ENCODE data around the gene CTNNBIP1.

Gene CTNNBIP1

DNA sequence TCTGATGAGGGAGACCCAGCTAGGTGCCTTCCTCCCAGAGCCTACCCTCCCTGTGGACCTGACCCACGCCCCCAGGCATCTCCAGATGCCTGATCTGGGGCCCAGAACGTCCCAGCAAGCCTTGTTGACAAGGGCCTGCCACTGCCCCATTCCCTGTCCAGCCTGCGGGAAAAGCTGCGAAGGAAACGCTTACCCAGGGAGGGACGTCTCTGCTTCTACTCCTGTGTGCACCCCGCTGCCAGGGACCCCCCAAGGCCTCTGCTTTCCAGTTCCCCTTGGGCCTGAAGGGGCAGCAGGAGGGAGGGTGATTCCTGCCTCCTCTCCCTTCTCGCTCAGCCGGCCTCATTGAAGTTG lies 74.7 kb downstream of the CTNNBIP1 start:
- H3K27me3 ChIP-seq (ENCODE audit: control insufficient read depth, insufficient read depth, low read length) = no peaks in the 10 kb centered on the region
- DNase-seq (ENCODE audit: low read depth, low spot score) = no peak
- H3K4me1 ChIP-seq (ENCODE audit: control insufficient read depth, insufficient read depth, low read length) = peaks cover 4% of the 10 kb centered on the region
- H3K9me3 ChIP-seq (ENCODE audit: control insufficient read depth, insufficient read depth, low read length) = no peaks in the 10 kb centered on the region
- H3K36me3 ChIP-seq (ENCODE audit: control insufficient read depth, insufficient read depth, low read length) = peaks cover 3% of the 10 kb centered on the region; the same call in 1 of the 2 replicates
- H3K27ac ChIP-seq (ENCODE audit: low read length) = no peak overlapping the region
- WGBS (ENCODE audit: insufficient coverage, insufficient read length) = no CpG with 5 or more reads among the region's 9 CpGs
- H3K4me3 ChIP-seq (ENCODE audit: low read length) = no peak overlapping the region

DNA sequence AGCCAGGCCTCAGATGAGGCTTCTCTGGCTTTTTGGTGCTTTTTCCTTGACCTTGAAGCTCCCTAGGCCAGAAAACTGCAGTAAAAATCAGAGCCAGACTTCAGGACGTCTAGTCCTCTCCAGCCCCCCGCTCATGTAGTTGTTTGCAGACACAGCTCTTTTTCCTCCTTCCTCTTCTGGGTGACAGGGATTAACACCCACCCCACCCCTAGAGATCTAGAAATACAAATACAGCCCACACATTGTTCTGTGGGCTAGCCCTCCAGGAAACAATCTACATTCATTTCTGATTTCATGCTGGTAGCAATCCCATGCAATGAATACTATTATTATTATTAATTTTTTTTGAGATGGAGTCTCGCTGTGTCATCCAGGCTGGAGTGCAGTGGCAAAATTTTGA lies 76.4 kb downstream of the CTNNBIP1 start:
- Histone ChIP-seq H3K27ac (ENCODE audit: low read length) (no peak overlapping the region), H3K27me3 (ENCODE audit: control insufficient read depth, insufficient read depth, low read length) (no peaks in the 10 kb centered on the region), H3K4me3 (ENCODE audit: low read length) (no peak overlapping the region), H3K36me3 (ENCODE audit: control insufficient read depth, insufficient read depth, low read length) (peaks cover 3% of the 10 kb centered on the region; the same call in 1 of the 2 replicates), H3K4me1 (ENCODE audit: control insufficient read depth, insufficient read depth, low read length) (peaks cover 4% of the 10 kb centered on the region), H3K9me3 (ENCODE audit: control insufficient read depth, insufficient read depth, low read length) (no peaks in the 10 kb centered on the region)
- no peak for DNase-seq (ENCODE audit: low read depth, low spot score)
- WGBS (ENCODE audit: insufficient coverage, insufficient read length) = no CpG with 5 or more reads among the region's 3 CpGs

DNA sequence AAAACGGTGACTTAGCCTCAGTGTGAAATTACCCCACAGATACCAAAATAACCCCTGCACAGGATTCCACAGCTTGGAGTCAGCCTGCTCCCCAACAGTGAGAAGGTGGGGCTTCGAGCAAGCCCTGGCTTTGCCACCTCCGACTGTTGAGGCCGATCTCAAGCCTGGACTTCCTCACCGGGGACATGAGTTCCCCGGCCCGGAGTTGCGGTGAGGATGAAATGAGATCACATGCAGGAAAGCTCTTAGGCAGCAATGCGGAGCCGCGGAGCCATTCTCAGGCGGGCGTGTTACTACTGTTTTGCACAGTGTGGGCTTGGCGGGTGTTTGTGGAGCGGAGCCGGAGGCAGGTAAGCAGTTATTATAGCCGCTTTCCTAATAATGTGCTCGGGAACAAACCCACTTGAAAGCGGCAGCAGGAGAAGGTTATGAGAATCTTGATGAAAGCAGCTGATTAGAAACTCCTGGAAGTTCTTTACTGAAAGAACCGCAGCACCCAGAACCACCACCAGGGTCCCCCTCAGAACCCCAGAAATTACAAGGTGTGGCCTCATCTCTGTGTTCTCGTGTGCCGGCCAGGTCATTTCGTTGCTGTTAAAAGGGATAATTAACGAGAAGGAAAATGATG lies 82.4 kb downstream of the CTNNBIP1 start:
- peaks cover 7% of the 10 kb centered on the region for H3K4me1 ChIP-seq (ENCODE audit: control insufficient read depth, insufficient read depth, low read length)
- DNase-seq (ENCODE audit: low read depth, low spot score) = no peak
- no peaks in the 10 kb centered on the region for H3K9me3 ChIP-seq (ENCODE audit: control insufficient read depth, insufficient read depth, low read length)
- no peak overlapping the region for H3K27ac ChIP-seq (ENCODE audit: low read length)
- peaks cover 6% of the 10 kb centered on the region; the same call in 1 of the 2 replicates for H3K27me3 ChIP-seq (ENCODE audit: control insufficient read depth, insufficient read depth, low read length)
- H3K4me3 ChIP-seq (ENCODE audit: low read length) = no peak overlapping the region
- no CpG with 5 or more reads among the region's 24 CpGs for WGBS (ENCODE audit: insufficient coverage, insufficient read length)
- H3K36me3 ChIP-seq (ENCODE audit: control insufficient read depth, insufficient read depth, low read length) = no peaks in the 10 kb centered on the region

DNA sequence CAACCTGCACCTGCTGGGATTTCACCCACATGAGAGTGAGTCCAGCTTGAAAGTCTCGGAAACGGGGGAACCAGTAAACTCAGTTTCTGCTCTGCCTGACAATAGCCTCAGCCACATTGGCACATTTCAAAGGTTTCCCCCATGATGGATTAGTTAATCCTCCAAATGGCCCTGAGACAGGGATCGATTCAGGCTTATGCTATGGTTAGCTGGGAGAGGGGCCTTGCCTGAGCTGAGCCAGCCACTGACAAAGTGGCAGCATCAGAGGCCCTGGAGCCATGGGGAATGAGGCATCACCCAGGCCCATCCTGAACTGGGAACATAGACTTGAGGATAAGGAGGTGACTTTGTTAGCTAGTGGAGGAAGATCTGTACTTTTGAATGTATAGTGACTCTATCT lies 83.5 kb downstream of the CTNNBIP1 start:
- DNase-seq (ENCODE audit: low read depth, low spot score) = no peak
- H3K27me3 ChIP-seq (ENCODE audit: control insufficient read depth, insufficient read depth, low read length) = peaks cover 6% of the 10 kb centered on the region; the same call in 1 of the 2 replicates
- H3K4me1 ChIP-seq (ENCODE audit: control insufficient read depth, insufficient read depth, low read length) = peaks cover 7% of the 10 kb centered on the region
- H3K36me3 ChIP-seq (ENCODE audit: control insufficient read depth, insufficient read depth, low read length) = no peaks in the 10 kb centered on the region
- H3K27ac ChIP-seq (ENCODE audit: low read length) = no peak overlapping the region
- no peaks in the 10 kb centered on the region for H3K9me3 ChIP-seq (ENCODE audit: control insufficient read depth, insufficient read depth, low read length)
- H3K4me3 ChIP-seq (ENCODE audit: low read length) = no peak overlapping the region
- no CpG with 5 or more reads among the region's 3 CpGs for WGBS (ENCODE audit: insufficient coverage, insufficient read length)

DNA sequence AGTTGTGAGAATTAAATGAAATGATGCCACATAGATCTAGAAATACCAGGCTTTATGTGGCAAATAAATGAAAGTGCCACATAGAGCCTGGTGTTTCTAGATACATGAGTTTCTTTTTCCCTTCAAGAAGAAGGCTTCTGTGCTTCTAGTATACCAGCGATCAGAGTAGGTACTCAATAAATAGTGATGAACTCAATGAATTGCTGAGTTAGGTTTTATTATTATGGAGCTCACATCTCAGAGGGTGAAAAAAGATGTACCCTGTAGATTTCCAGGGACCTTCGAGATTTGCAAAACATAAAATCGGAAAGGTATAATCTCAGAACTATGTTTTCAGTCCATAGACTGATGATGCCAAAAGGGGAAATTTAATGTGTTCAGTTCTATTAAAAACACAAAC lies 84.0 kb downstream of the CTNNBIP1 start:
- Histone ChIP-seq H3K9me3 (ENCODE audit: control insufficient read depth, insufficient read depth, low read length) (no peaks in the 10 kb centered on the region), H3K27me3 (ENCODE audit: control insufficient read depth, insufficient read depth, low read length) (peaks cover 6% of the 10 kb centered on the region; the same call in 1 of the 2 replicates), H3K27ac (ENCODE audit: low read length) (no peak overlapping the region), H3K36me3 (ENCODE audit: control insufficient read depth, insufficient read depth, low read length) (no peaks in the 10 kb centered on the region), H3K4me3 (ENCODE audit: low read length) (no peak overlapping the region), H3K4me1 (ENCODE audit: control insufficient read depth, insufficient read depth, low read length) (peaks cover 7% of the 10 kb centered on the region)
- DNase-seq (ENCODE audit: low read depth, low spot score) = no peak
- whole genome bisulfite sequencing (ENCODE audit: insufficient coverage, insufficient read length) = no CpG with 5 or more reads among the region's 3 CpGs

DNA sequence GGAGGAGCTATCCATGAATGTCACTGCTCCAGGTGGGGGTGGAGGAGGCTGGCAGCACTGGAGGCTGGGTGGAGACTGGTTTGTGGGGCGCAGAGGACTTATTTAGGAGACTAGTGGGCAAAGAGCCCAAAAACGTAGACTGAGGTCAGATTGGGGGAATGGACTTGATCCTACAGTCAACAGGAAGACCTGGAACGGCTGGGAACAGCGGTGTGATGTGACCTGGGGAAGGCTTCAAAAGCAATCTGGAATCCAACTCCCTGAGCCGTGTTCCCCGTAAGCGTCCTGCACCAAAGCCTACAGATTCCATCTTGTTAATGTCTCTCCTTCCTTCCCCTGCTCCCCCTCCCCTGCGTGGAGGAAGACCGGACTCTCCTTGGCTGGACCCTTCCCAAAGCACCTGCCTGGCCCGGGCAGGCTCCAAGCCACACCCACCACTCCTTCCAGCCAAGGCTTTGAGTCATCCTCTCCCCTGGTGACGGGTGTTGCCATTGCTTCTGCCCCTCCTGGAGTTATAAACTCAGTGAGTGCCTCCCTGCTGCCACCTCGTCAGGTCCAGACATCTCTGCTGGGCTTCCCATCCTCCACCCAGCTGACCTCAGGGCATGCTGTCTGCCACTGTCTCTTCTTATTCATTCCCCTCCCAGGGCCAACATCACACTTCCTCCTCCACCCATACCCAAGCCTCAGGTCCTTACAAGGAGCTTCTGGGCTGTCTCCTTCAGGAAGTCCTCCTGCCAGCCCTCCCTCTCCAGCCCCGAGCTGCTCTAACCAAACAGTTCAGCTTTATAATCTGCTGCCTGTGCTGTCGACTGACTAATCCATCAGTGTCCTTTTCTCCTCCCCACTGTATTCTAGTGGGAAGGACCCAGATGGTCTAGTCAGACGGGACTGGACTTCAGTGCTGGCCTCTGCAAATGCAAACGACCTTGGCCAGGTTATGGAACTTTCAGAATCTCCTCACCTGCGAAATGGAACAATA lies 84.7 kb downstream of the CTNNBIP1 start:
- Histone ChIP-seq H3K36me3 (ENCODE audit: control insufficient read depth, insufficient read depth, low read length) (no peaks in the 10 kb centered on the region), H3K27ac (ENCODE audit: low read length) (no peak overlapping the region), H3K9me3 (ENCODE audit: control insufficient read depth, insufficient read depth, low read length) (no peaks in the 10 kb centered on the region), H3K4me3 (ENCODE audit: low read length) (no peak overlapping the region), H3K27me3 (ENCODE audit: control insufficient read depth, insufficient read depth, low read length) (peaks cover 6% of the 10 kb centered on the region; the same call in 1 of the 2 replicates), H3K4me1 (ENCODE audit: control insufficient read depth, insufficient read depth, low read length) (peaks cover 7% of the 10 kb centered on the region)
- no peak for DNase-seq (ENCODE audit: low read depth, low spot score)
- WGBS (ENCODE audit: insufficient coverage, insufficient read length) = no CpG with 5 or more reads among the region's 17 CpGs

DNA sequence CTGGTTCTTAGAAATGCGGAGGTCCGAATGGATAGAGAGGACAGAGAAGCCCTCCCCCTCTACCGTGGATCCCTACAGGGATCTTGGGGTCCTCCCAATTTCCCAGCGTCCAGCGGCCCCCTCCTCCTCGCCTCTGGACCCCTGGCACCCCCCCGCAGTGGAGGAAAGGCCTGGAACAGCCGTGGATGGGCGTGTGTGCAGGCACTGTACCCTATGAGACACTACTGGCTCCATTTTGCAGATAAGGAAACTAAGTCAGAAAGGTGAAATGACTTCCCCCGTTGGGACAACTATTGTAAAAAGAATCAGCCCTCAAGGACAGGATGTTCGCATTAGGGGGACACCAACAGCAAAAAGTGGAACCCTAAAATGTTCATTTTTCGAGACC lies 85.4 kb downstream of the CTNNBIP1 start:
- peak overlapping the region; percentile 57; the same call in 1 of the 2 replicates for H3K4me3 ChIP-seq (ENCODE audit: low read length)
- DNase-seq (ENCODE audit: low read depth, low spot score) = no peak
- H3K27ac ChIP-seq (ENCODE audit: low read length) = no peak overlapping the region
- no CpG with 5 or more reads among the region's 12 CpGs for WGBS (ENCODE audit: insufficient coverage, insufficient read length)
- H3K36me3 ChIP-seq (ENCODE audit: control insufficient read depth, insufficient read depth, low read length) = no peaks in the 10 kb centered on the region
- H3K27me3 ChIP-seq (ENCODE audit: control insufficient read depth, insufficient read depth, low read length) = peaks cover 6% of the 10 kb centered on the region; the same call in 1 of the 2 replicates
- H3K9me3 ChIP-seq (ENCODE audit: control insufficient read depth, insufficient read depth, low read length) = no peaks in the 10 kb centered on the region
- peaks cover 7% of the 10 kb centered on the region for H3K4me1 ChIP-seq (ENCODE audit: control insufficient read depth, insufficient read depth, low read length)

DNA sequence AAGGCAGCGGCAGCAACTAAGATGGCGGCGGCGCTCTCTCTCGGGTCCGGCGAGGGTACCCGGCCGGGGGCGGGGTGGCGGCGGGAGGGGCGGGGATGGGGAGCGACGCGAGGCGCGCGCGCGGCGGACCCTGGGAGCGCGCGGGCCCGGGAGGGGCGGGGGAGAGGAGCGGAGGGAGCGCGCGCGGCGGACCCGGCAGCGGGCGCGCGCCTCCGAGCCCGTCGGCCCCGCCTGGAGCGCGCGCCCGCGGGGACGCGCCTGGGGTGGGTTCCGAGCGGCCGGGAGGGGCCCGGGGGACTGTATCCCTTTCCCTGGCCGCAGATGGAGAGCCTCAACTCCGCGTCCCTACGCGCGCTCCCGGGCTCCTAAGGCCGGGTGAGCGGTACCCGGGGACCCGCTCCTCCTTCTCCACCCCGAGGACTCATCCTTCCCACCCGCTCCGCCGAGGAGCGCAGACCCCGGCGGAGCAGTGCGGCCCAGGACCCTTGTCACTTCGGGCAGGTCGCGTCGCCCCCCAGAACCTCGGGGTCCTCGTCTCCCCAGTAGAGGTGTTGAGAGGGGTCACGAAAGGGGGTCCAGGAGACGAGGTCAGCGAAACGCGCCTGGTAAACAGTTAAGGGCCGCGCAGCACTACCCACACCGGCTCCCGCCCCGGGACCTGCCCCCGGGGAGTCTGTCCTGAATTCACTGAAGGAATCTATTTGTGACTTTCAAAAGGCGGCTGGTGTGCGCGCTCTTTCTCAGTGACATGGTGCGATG lies 85.9 kb downstream of the CTNNBIP1 start, which contains the start of gene CLSTN1:
CLSTN1 (minus strand) TSS at position 23 of the 759 bp plus-strand sequence. CDS start 232 bp downstream, outside the sequence.
- H3K27me3 ChIP-seq (ENCODE audit: control insufficient read depth, insufficient read depth, low read length) = peaks cover 6% of the 10 kb centered on the region; the same call in 1 of the 2 replicates
- peak within 1 kb of the TSS; percentile 91 for H3K4me3 ChIP-seq (ENCODE audit: low read length)
- no peaks in the 10 kb centered on the region for H3K9me3 ChIP-seq (ENCODE audit: control insufficient read depth, insufficient read depth, low read length)
- WGBS (ENCODE audit: insufficient coverage, insufficient read length) = no CpG with 5 or more reads among the region's 93 CpGs
- DNase-seq (ENCODE audit: low read depth, low spot score) = peak; percentile 43
- no peak within 1 kb of the TSS for H3K27ac ChIP-seq (ENCODE audit: low read length)
- H3K36me3 ChIP-seq (ENCODE audit: control insufficient read depth, insufficient read depth, low read length) = no peaks in the 10 kb centered on the region
- H3K4me1 ChIP-seq (ENCODE audit: control insufficient read depth, insufficient read depth, low read length) = peaks cover 7% of the 10 kb centered on the region

DNA sequence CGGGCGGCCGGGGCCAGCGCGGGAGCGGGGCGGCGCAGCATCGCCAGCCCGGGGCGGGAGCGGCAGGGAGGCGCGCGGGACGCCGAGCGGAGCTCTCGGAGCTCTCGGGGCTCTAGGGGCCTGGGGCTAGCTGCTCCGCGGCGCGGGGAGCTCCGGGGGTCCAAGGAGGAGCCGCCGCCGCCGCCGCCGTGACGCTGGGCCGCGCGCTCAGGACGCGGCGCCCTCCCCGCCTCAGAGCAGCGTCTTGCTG lies 86.5 kb downstream of the CTNNBIP1 start:
- no peak overlapping the region for H3K27ac ChIP-seq (ENCODE audit: low read length)
- no peaks in the 10 kb centered on the region for H3K36me3 ChIP-seq (ENCODE audit: control insufficient read depth, insufficient read depth, low read length)
- peaks cover 6% of the 10 kb centered on the region; the same call in 1 of the 2 replicates for H3K27me3 ChIP-seq (ENCODE audit: control insufficient read depth, insufficient read depth, low read length)
- peak overlapping the region; percentile 91; the same call in 1 of the 2 replicates for H3K4me3 ChIP-seq (ENCODE audit: low read length)
- H3K9me3 ChIP-seq (ENCODE audit: control insufficient read depth, insufficient read depth, low read length) = no peaks in the 10 kb centered on the region
- H3K4me1 ChIP-seq (ENCODE audit: control insufficient read depth, insufficient read depth, low read length) = peaks cover 7% of the 10 kb centered on the region
- no CpG with 5 or more reads among the region's 40 CpGs for WGBS (ENCODE audit: insufficient coverage, insufficient read length)
- no peak for DNase-seq (ENCODE audit: low read depth, low spot score)

Measured in iPS DF 6.9 (cell line).